Suprapubic skin (tissue), 4 donors: ENCODE results near the gene SF3A1.
"Not testable (repeated sequence)": the region's sequence is repeated elsewhere in the genome, so short reads cannot be mapped to it uniquely, and the experiment has no call there.

Experiments
- POLR2A ChIP-seq, 2 donors: fragments of 450-650 bp; IDR thresholded peaks; one replicate each; pipeline ENCODE4 v1.6.1; 2017; ENCODE audit warnings: antibody characterized with exemption in 2 of 2, mild to moderate bottlenecking in 2 of 2, moderate library complexity in 2 of 2
- POLR2AphosphoS5 ChIP-seq, 3 donors: sonication (generic); formaldehyde crosslinking; IDR thresholded peaks; one replicate each; pipeline ENCODE4 v1.6.1; 2017; ENCODE audit warnings: antibody characterized with exemption in 3 of 3
- TF ChIP-seq, protein P1 (sequence below), 2 donors: fragments of 200-600 bp in 1 of 2; fragments of 450-650 bp in 1 of 2; sonication (generic) in 1 of 2; IDR thresholded peaks; one replicate each; pipeline ENCODE4 v1.5.1; 2016 to 2019; ENCODE audit warnings: antibody characterized with exemption in 2 of 2, mild to moderate bottlenecking in 1 of 2, moderate library complexity in 1 of 2

DNA sequence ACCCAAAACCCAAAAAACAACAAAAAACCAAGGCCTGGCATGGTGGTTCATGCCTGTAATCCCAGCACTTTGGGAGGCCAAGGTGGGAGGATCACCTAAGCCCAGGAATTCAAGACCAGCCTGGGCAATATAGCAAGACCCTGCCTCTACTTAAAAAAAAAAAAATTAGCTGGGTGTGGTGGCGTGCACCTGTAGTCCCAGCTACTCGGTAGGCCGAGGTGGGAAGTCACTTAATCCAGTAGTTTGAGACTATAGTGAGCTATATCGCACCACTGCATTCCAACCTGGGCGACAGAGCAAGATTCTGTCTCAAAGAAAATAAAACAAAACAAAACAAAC lies 46.0 kb upstream of the SF3A1 start:
- TF ChIP-seq, protein P1, sequence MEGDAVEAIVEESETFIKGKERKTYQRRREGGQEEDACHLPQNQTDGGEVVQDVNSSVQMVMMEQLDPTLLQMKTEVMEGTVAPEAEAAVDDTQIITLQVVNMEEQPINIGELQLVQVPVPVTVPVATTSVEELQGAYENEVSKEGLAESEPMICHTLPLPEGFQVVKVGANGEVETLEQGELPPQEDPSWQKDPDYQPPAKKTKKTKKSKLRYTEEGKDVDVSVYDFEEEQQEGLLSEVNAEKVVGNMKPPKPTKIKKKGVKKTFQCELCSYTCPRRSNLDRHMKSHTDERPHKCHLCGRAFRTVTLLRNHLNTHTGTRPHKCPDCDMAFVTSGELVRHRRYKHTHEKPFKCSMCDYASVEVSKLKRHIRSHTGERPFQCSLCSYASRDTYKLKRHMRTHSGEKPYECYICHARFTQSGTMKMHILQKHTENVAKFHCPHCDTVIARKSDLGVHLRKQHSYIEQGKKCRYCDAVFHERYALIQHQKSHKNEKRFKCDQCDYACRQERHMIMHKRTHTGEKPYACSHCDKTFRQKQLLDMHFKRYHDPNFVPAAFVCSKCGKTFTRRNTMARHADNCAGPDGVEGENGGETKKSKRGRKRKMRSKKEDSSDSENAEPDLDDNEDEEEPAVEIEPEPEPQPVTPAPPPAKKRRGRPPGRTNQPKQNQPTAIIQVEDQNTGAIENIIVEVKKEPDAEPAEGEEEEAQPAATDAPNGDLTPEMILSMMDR (IDR thresholded peaks at IDR 0.05): not testable (repeated sequence)
- not testable (repeated sequence) for TF ChIP-seq POLR2A, POLR2AphosphoS5 (IDR thresholded peaks at IDR 0.05)
